Lung (tissue), 12 donors: Measurements from ENCODE around the gene CAPNS1. TPM values are rescaled to one million over a fixed set of nuclear protein-coding genes. Genes with fewer than 3 reads are reported as not detected.
A peak's percentile ranks its signal among the peaks of the same experiment; 100 is the strongest.
"Not testable (repeated sequence)": the region's sequence is repeated elsewhere in the genome, so short reads cannot be mapped to it uniquely, and the experiment has no call there.

Experiments
- ATAC-seq: fragments of 200-7000 bp; cut with Tn5 transposase; one replicate; pipeline ENCODE4 v1.9.1; 2020; ENCODE audit warnings: moderate number of reproducible peaks; ENCODE audit not compliant: insufficient read depth, low FRiP score
- DNase-seq, 3 donors: peaks; one replicate each; pipeline ENCODE4 v3.0.0-alpha.2; 2013 to 2017
- H3K27ac ChIP-seq, 2 donors: one replicate each; pipeline ENCODE4 v1.5.1; 2013; ENCODE audit warnings: mild to moderate bottlenecking in 2 of 2, moderate library complexity in 2 of 2, control low read depth in 1 of 2, inconsistent platforms in 1 of 2, low read depth in 1 of 2, low read length in 1 of 2
- H3K27me3 ChIP-seq, 3 donors: one replicate each; pipeline ENCODE4 v1.5.1; 2013; ENCODE audit warnings: low read length in 2 of 3; ENCODE audit not compliant: control insufficient read depth in 3 of 3, insufficient read depth in 3 of 3
- H3K36me3 ChIP-seq, 4 donors: one replicate each; pipeline ENCODE4 v1.5.1; 2013; ENCODE audit warnings: low read length in 4 of 4, mild to moderate bottlenecking in 1 of 4, moderate library complexity in 1 of 4; ENCODE audit not compliant: control insufficient read depth in 4 of 4, insufficient read depth in 4 of 4
- H3K4me1 ChIP-seq, 5 donors: one replicate each; pipeline ENCODE4 v1.5.1; 2013; ENCODE audit warnings: low read length in 5 of 5, mild to moderate bottlenecking in 2 of 5, moderate library complexity in 1 of 5; ENCODE audit not compliant: control insufficient read depth in 5 of 5, insufficient read depth in 5 of 5
- H3K4me3 ChIP-seq: one replicate; pipeline ENCODE4 v1.5.1; 2013; ENCODE audit warnings: mild to moderate bottlenecking, control low read depth, moderate library complexity
- H3K9ac ChIP-seq, 2 donors: one replicate each; pipeline ENCODE4 v1.5.1; 2013; ENCODE audit warnings: low read length in 2 of 2, control low read depth in 1 of 2; ENCODE audit not compliant: insufficient read depth in 1 of 2
- H3K9me3 ChIP-seq, 4 donors: one replicate each; pipeline ENCODE4 v1.5.1; 2013; ENCODE audit warnings: low read length in 3 of 4, mild to moderate bottlenecking in 1 of 4, moderate library complexity in 1 of 4; ENCODE audit not compliant: control insufficient read depth in 4 of 4, insufficient read depth in 3 of 4
- WGBS, 2 donors: extraction: QIAGEN DNeasy Blood & Tissue Kit; methylation state at CpG; one replicate each; pipeline ENCODE4 v1.1.7; 2013; 5-methylcytosine and 5-hydroxymethylcytosine counted together
- polyA plus RNA-seq, 2 donors: library from polyadenylated mRNA; stranded (reverse); fragments of 200-250 nt; gene quantifications; one replicate each; pipeline ENCODE4 v1.2.1, GENCODE V29; 2013
- total RNA-seq, 2 donors: library from RNA; depleted of rRNA in 1 of 2; stranded (reverse); fragments of >200 nt in 1 of 2; gene quantifications; one replicate each; pipeline ENCODE4 v1.2.1, GENCODE V29; 2014 to 2021
- TF ChIP-seq, protein P1 (sequence below): IDR thresholded peaks from 2 replicates; pipeline ENCODE4 v1.5.1; 2012; ENCODE audit warnings: mild to moderate bottlenecking; ENCODE audit errors: control extremely low read depth, extremely low read depth
- donor health status: control.
- donor health status: control.
- donor health status: Bipolar disorder and iron deficiency.
- donor health status: healthy.
- donor health status: DM: yes; HTN: yes; CAD: no.

CAPNS1 gene
- total and polyA plus RNA-seq, 4 donors: 201 to 743 (median 671) TPM

GRCh38 chr19:36169084-36169760 is 29.4 kb downstream of the CAPNS1 start:
- TF ChIP-seq, protein P1, sequence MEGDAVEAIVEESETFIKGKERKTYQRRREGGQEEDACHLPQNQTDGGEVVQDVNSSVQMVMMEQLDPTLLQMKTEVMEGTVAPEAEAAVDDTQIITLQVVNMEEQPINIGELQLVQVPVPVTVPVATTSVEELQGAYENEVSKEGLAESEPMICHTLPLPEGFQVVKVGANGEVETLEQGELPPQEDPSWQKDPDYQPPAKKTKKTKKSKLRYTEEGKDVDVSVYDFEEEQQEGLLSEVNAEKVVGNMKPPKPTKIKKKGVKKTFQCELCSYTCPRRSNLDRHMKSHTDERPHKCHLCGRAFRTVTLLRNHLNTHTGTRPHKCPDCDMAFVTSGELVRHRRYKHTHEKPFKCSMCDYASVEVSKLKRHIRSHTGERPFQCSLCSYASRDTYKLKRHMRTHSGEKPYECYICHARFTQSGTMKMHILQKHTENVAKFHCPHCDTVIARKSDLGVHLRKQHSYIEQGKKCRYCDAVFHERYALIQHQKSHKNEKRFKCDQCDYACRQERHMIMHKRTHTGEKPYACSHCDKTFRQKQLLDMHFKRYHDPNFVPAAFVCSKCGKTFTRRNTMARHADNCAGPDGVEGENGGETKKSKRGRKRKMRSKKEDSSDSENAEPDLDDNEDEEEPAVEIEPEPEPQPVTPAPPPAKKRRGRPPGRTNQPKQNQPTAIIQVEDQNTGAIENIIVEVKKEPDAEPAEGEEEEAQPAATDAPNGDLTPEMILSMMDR: no peak
- peaks cover 0 to 3% (median 0%) of the 10 kb centered on the region in 5 donors for H3K4me1 ChIP-seq
- H3K27ac ChIP-seq: peak overlapping the region; percentile 73 to 85
- ATAC-seq: no peak
- H3K27me3 ChIP-seq: no peaks in the 10 kb centered on the region
- no peak overlapping the region for H3K9ac ChIP-seq
- no peak overlapping the region for H3K4me3 ChIP-seq
- no peaks in the 10 kb centered on the region for H3K9me3 ChIP-seq
- no peaks in the 10 kb centered on the region for H3K36me3 ChIP-seq
- 53 to 67% methylated on average over 9 of the region's 9 CpGs for WGBS, 2 donors
- DNase-seq: peak; percentile 27 to 56 (median 30)

- no peak for DNase-seq
- peaks cover 0 to 3% (median 0%) of the 10 kb centered on the region in 5 donors for H3K4me1 ChIP-seq
- no peaks in the 10 kb centered on the region for H3K9me3 ChIP-seq
- no peak for ATAC-seq
- 94% methylated on average over 5 of the region's 5 CpGs for WGBS, 2 donors
- no peak overlapping the region for H3K9ac ChIP-seq
- TF ChIP-seq, protein P1: no peak
- no peak overlapping the region for H3K27ac ChIP-seq
- H3K4me3 ChIP-seq: no peak overlapping the region
- no peaks in the 10 kb centered on the region for H3K27me3 ChIP-seq
- H3K36me3 ChIP-seq: no peaks in the 10 kb centered on the region
Measured at GRCh38 chr19:36172852-36173251, 33.0 kb downstream of the CAPNS1 start.

GRCh38 chr19:36173846-36174245 is 34.0 kb downstream of the CAPNS1 start:
- not testable (repeated sequence) for H3K9ac ChIP-seq, H3K27me3 ChIP-seq, DNase-seq, H3K36me3 ChIP-seq, H3K9me3 ChIP-seq, H3K4me3 ChIP-seq, ATAC-seq, H3K27ac ChIP-seq, H3K4me1 ChIP-seq
- WGBS, 2 donors: 77 to 80% methylated on average over 8 of the region's 8 CpGs

DNA sequence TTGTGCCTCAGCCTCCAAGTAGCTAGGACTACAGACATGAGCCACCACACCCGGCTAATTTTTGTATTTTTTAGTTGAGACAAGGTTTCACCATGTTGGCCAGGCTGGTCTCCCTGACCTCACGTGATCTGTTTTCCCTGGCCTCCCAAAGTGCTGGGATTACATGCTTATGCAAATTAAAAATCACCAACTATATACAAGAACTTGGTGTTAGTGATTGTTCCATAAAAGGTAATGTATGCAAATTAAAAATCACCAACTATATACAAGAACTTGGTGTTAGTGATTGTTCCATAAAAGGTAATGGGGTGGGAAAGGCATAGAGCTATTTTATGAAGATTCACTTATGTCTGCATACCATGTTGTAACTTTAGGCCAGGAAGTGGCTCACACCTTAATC is 39.2 kb downstream of the CAPNS1 start:
- H3K36me3 ChIP-seq, H3K9me3 ChIP-seq, H3K9ac ChIP-seq, H3K4me1 ChIP-seq, DNase-seq, H3K4me3 ChIP-seq, H3K27me3 ChIP-seq, H3K27ac ChIP-seq, ATAC-seq: not testable (repeated sequence)
- WGBS, 2 donors: 66 to 69% methylated on average over 2 of the region's 2 CpGs
